GM12878 (cell line): ENCODE results near the gene SRSF12. TPM values are rescaled to one million over a fixed set of nuclear protein-coding genes. Genes with fewer than 3 reads are reported as not detected.

Experiments used
- ATAC-seq: fragments of 200-7000 bp; cut with Tn5 transposase; 3 replicates; pipeline ENCODE4 v1.9.1; 2020; ENCODE audit warnings: mild to moderate bottlenecking, moderate library complexity
- BruUV-seq: library from RNA; stranded (reverse); fragments of 400-500 nt; replicated peaks from 2 replicates; lab custom pipeline; 2021; lab: Mats Ljungman, UMichigan
- CTCF ChIA-PET: fragments of 300-600 bp; sonication (Branson Sonifier 250); formaldehyde crosslinking; extraction: SDS; loops from one replicate; lab custom pipeline; 2021; ENCODE audit warnings: inconsistent platforms; lab: Yijun Ruan, JAX
- POLR2A ChIA-PET: fragments of 350-600 bp; formaldehyde crosslinking; extraction: SDS; loops from one replicate; lab custom pipeline; 2021; ENCODE audit warnings: inconsistent platforms; lab: Charles Lee
- RAD21 ChIA-PET: fragments of 300-600 bp; sonication (Branson Sonifier 250); formaldehyde crosslinking; loops from one replicate; lab custom pipeline; 2023; ENCODE audit warnings: antibody characterized with exemption; ENCODE audit not compliant: unreplicated experiment; lab: Charles Lee
- SMC1A ChIA-PET: fragments of 300-600 bp; sonication (Branson Sonifier 250); formaldehyde crosslinking; loops from one replicate; lab custom pipeline; 2023; ENCODE audit not compliant: unreplicated experiment, uncharacterized antibody; lab: Charles Lee
- DNase-seq: peaks from one replicate; pipeline ENCODE4 v3.0.0-alpha.2; 2011; ENCODE audit warnings: low read depth, low spot score
- FAIRE-seq: peaks from 3 replicates; lab custom pipeline; 2011; peaks lifted over from hg19 to GRCh38; lab: Jason Lieb, UNC
- H2AFZ ChIP-seq: 2 replicates; pipeline ENCODE4 v1.6.0; 2011; ENCODE audit warnings: low read depth, low read length, control low read depth; ENCODE audit not compliant: control insufficient read depth
- H3K27ac ChIP-seq: 2 replicates; pipeline ENCODE4 v1.5.1; 2011; ENCODE audit warnings: control low read depth; ENCODE audit not compliant: control insufficient read depth, insufficient read depth
- H3K27me3 ChIP-seq, 2 experiments: replicated peaks in 1 of 2; 2 replicates each; pipeline versions ENCODE4 v1.6.0 to v1.6.1; 2011; ENCODE audit warnings: low read length in 1 of 2; ENCODE audit not compliant: control insufficient read depth in 2 of 2, insufficient read depth in 2 of 2
- H3K36me3 ChIP-seq, 2 experiments: 2 replicates each; pipeline ENCODE4 v1.5.1; 2011; ENCODE audit warnings: low read length in 1 of 2; ENCODE audit not compliant: control insufficient read depth in 2 of 2, insufficient read depth in 2 of 2
- H3K4me1 ChIP-seq: 2 replicates; pipeline ENCODE4 v1.6.1; 2011; ENCODE audit warnings: mild to moderate bottlenecking, low read length, moderate library complexity, mixed read lengths; ENCODE audit not compliant: control insufficient read depth, insufficient read depth
- H3K4me2 ChIP-seq: 2 replicates; pipeline ENCODE4 v1.6.0; 2011; ENCODE audit warnings: control low read depth; ENCODE audit not compliant: control insufficient read depth, insufficient read depth
- H3K4me3 ChIP-seq: fragments of 200-600 bp; sonication (generic); 2 replicates; pipeline ENCODE4 v1.5.1; 2016
- H3K79me2 ChIP-seq: 2 replicates; pipeline ENCODE4 v1.6.0; 2011; ENCODE audit warnings: low read length; ENCODE audit not compliant: control insufficient read depth, insufficient read depth
- H3K9ac ChIP-seq: 2 replicates; pipeline ENCODE4 v1.8.0; 2011; ENCODE audit warnings: low read length, control low read depth, mixed read lengths; ENCODE audit not compliant: control insufficient read depth, insufficient read depth
- H3K9me3 ChIP-seq: replicated peaks from 3 replicates; pipeline ENCODE4 v1.5.1; 2011; ENCODE audit warnings: mild to moderate bottlenecking, low read length; ENCODE audit not compliant: control insufficient read depth, insufficient read depth
- H4K20me1 ChIP-seq: 2 replicates; pipeline ENCODE4 v1.6.0; 2011; ENCODE audit not compliant: control insufficient read depth, insufficient read depth
- CEBPB ChIP-seq, 2 experiments: fragments of 150-350 bp in 1 of 2; IDR thresholded peaks; 2 replicates each; pipeline ENCODE4 v1.6.1; 2012 to 2014; ENCODE audit warnings: low read depth in 2 of 2, low read length in 2 of 2, borderline replicate concordance in 1 of 2, inconsistent platforms in 1 of 2
- JUND ChIP-seq: IDR thresholded peaks from 2 replicates; pipeline ENCODE4 v1.6.1; 2012; ENCODE audit warnings: low read depth, mild to moderate bottlenecking, low read length, improper control_type of control experiment, moderate library complexity
- POLR2AphosphoS2 ChIP-seq: IDR thresholded peaks from 2 replicates; pipeline ENCODE4 v1.6.1; 2011; ENCODE audit warnings: low read depth, mild to moderate bottlenecking, low read length, improper control_type of control experiment, moderate library complexity
- POU2F2 ChIP-seq: IDR thresholded peaks from 3 replicates; pipeline ENCODE4 v1.6.1; 2011; ENCODE audit warnings: low read depth, mild to moderate bottlenecking, low read length, borderline replicate concordance
- SP1 ChIP-seq: IDR thresholded peaks from one replicate; pipeline ENCODE4 v1.6.1; 2011; ENCODE audit warnings: low read depth, low read length
- in situ Hi-C: fragments of 300-500 bp; cut with MboI; formaldehyde crosslinking; loops from 9 replicates; pipeline ENCODE4 v1.14.3; 2018; ENCODE audit warnings: mixed read lengths
- intact Hi-C: fragments of 100-400 bp; cut with micrococcal nuclease; formaldehyde crosslinking; loops from one replicate; pipeline ENCODE4 v1.14.2; 2022; ENCODE audit not compliant: unreplicated experiment
- polyA plus RNA-seq, 11 experiments: library from polyadenylated mRNA; depleted of rRNA in 4 of 11; unstranded in 6 of 11; stranded (reverse) in 5 of 11; fragments of >200 nt; fragmentation: Nextera tagmentation in 4 of 11; fragmentation: Illumina TruSeq in 1 of 11; extraction: Ambion mirVana in 4 of 11; extraction: Trizol in 1 of 11; gene quantifications; 1 replicate in 1 of 11; 2 replicates in 10 of 11; pipeline versions ENCODE4 v1.2.1 to v1.2.3, GENCODE V29; 2011 to 2016; ENCODE audit warnings: inconsistent platforms in 2 of 11, missing spikeins in 2 of 11, low read depth in 1 of 11
- total RNA-seq, 4 experiments: library from RNA; depleted of rRNA in 3 of 4; stranded (reverse); fragments of >200 nt in 3 of 4; fragmentation: Illumina TruSeq in 1 of 4; extraction: Trizol in 1 of 4; gene quantifications; 2 replicates each; pipeline versions ENCODE4 v1.2.1 to v1.2.3, GENCODE V29; 2013 to 2021
- TF ChIP-seq, protein P1 (sequence below): fragments of 450-650 bp; IDR thresholded peaks from 2 replicates; pipeline ENCODE4 v1.6.1; 2018; ENCODE audit warnings: mild to moderate bottlenecking, low read depth, moderate library complexity; ENCODE audit not compliant: partially characterized antibody
- TF ChIP-seq, protein P2 (sequence below): fragments of 150-350 bp; IDR thresholded peaks from 2 replicates; pipeline ENCODE4 v1.6.1; 2016; ENCODE audit warnings: low read depth, low read length
- TF ChIP-seq, protein P3 (sequence below): IDR thresholded peaks from 2 replicates; pipeline ENCODE4 v1.6.1; 2012; ENCODE audit warnings: low read depth, low read length, improper control_type of control experiment

SRSF12 gene
- total and polyA plus RNA-seq, 10 of the 15 experiments (the other 5 are each of a cell fraction or from before 2014, with no cell fraction given) = 0.03 to 0.23 TPM; not detected in 8

- DNase-seq (no peak), FAIRE-seq (no peak), ATAC-seq (no peak)
- Histone ChIP-seq H3K79me2 (no peaks in the 10 kb centered on the region), H2AFZ (no peak overlapping the region), H3K4me1 (no peaks in the 10 kb centered on the region), H3K4me3 (no peak overlapping the region), H3K27me3 (no peaks in the 10 kb centered on the region; a peak in 1 of 4 replicates), H3K36me3 (no peaks in the 10 kb centered on the region), H3K27ac (no peak overlapping the region), H3K9me3 (no peaks in the 10 kb centered on the region), H4K20me1 (no peaks in the 10 kb centered on the region), H3K9ac (no peak overlapping the region), H3K4me2 (no peak overlapping the region)
- no TSS peak for BruUV-seq
- ChIA-PET RAD21 (no interaction called here), CTCF (interaction anchor here (0.5 to 1.4 kb wide), 4 partner anchors 12 to 1462 kb away, joined by 3 to 5 read pairs (median 3); no protein-coding TSS in a partner anchor), SMC1A (interaction anchor here (1.9 kb wide), 1 partner anchor 12 kb away, joined by 5 read pairs; no protein-coding TSS in a partner anchor), POLR2A (interaction anchor here (0.7 kb wide), 1 partner anchor 13 kb away, joined by 3 read pairs; the partner anchor contains the start of gene PNRC1)
- TF ChIP-seq, protein P1, sequence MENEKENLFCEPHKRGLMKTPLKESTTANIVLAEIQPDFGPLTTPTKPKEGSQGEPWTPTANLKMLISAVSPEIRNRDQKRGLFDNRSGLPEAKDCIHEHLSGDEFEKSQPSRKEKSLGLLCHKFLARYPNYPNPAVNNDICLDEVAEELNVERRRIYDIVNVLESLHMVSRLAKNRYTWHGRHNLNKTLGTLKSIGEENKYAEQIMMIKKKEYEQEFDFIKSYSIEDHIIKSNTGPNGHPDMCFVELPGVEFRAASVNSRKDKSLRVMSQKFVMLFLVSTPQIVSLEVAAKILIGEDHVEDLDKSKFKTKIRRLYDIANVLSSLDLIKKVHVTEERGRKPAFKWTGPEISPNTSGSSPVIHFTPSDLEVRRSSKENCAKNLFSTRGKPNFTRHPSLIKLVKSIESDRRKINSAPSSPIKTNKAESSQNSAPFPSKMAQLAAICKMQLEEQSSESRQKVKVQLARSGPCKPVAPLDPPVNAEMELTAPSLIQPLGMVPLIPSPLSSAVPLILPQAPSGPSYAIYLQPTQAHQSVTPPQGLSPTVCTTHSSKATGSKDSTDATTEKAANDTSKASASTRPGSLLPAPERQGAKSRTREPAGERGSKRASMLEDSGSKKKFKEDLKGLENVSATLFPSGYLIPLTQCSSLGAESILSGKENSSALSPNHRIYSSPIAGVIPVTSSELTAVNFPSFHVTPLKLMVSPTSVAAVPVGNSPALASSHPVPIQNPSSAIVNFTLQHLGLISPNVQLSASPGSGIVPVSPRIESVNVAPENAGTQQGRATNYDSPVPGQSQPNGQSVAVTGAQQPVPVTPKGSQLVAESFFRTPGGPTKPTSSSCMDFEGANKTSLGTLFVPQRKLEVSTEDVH = no peak
- no peak for TF ChIP-seq POLR2AphosphoS2
- TF ChIP-seq, protein P2, sequence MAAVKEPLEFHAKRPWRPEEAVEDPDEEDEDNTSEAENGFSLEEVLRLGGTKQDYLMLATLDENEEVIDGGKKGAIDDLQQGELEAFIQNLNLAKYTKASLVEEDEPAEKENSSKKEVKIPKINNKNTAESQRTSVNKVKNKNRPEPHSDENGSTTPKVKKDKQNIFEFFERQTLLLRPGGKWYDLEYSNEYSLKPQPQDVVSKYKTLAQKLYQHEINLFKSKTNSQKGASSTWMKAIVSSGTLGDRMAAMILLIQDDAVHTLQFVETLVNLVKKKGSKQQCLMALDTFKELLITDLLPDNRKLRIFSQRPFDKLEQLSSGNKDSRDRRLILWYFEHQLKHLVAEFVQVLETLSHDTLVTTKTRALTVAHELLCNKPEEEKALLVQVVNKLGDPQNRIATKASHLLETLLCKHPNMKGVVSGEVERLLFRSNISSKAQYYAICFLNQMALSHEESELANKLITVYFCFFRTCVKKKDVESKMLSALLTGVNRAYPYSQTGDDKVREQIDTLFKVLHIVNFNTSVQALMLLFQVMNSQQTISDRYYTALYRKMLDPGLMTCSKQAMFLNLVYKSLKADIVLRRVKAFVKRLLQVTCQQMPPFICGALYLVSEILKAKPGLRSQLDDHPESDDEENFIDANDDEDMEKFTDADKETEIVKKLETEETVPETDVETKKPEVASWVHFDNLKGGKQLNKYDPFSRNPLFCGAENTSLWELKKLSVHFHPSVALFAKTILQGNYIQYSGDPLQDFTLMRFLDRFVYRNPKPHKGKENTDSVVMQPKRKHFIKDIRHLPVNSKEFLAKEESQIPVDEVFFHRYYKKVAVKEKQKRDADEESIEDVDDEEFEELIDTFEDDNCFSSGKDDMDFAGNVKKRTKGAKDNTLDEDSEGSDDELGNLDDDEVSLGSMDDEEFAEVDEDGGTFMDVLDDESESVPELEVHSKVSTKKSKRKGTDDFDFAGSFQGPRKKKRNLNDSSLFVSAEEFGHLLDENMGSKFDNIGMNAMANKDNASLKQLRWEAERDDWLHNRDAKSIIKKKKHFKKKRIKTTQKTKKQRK = no peak
- TF ChIP-seq SP1 = no peak
- no peak for TF ChIP-seq POU2F2
- TF ChIP-seq CEBPB (IDR thresholded peaks at IDR 0.05; ENCODE audit: borderline replicate concordance in 1 of 2, low read depth in 2 of 2, low read length in 2 of 2) = no peak
- TF ChIP-seq, protein P3, sequence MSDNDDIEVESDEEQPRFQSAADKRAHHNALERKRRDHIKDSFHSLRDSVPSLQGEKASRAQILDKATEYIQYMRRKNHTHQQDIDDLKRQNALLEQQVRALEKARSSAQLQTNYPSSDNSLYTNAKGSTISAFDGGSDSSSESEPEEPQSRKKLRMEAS = no peak
- no peak for TF ChIP-seq JUND
- in situ Hi-C loops = no loop called here
- intact Hi-C loops = no loop called here
Measured at GRCh38 chr6:89067796-89068195, 50.1 kb downstream of the SRSF12 start.
